Aorta (tissue), 5 donors: ENCODE results near the gene GNG8. TPM values are rescaled to one million over a fixed set of nuclear protein-coding genes. Genes with fewer than 3 reads are reported as not detected.
A peak's percentile ranks its signal among the peaks of the same experiment; 100 is the strongest.

Experiments used
- ATAC-seq: fragments of 200-7000 bp; cut with Tn5 transposase; one replicate; pipeline ENCODE4 v1.9.1; 2022; ENCODE audit warnings: moderate library complexity; ENCODE audit not compliant: low FRiP score
- DNase-seq, 2 donors: peaks; one replicate each; pipeline ENCODE4 v3.0.0-alpha.2; 2020
- H3K27ac ChIP-seq, 2 donors: one replicate each; pipeline ENCODE4 v1.5.1; 2013; ENCODE audit warnings: low read length in 2 of 2, mild to moderate bottlenecking in 2 of 2, moderate library complexity in 2 of 2, control low read depth in 1 of 2, inconsistent platforms in 1 of 2, low read depth in 1 of 2
- H3K27me3 ChIP-seq, 2 donors: one replicate each; pipeline ENCODE4 v1.6.1; 2013; ENCODE audit warnings: control low read depth in 1 of 2, low read length in 1 of 2, mild to moderate bottlenecking in 1 of 2, moderate library complexity in 1 of 2; ENCODE audit not compliant: insufficient read depth in 2 of 2, control insufficient read depth in 1 of 2
- H3K36me3 ChIP-seq, 2 donors: one replicate each; pipeline ENCODE4 v1.6.1; 2013; ENCODE audit warnings: control low read depth in 1 of 2, low read length in 1 of 2, mild to moderate bottlenecking in 1 of 2; ENCODE audit not compliant: insufficient read depth in 2 of 2, control insufficient read depth in 1 of 2
- H3K4me1 ChIP-seq, 2 donors: one replicate each; pipeline ENCODE4 v1.6.1; 2013; ENCODE audit warnings: low read length in 2 of 2, control low read depth in 1 of 2, mild to moderate bottlenecking in 1 of 2, moderate library complexity in 1 of 2; ENCODE audit not compliant: insufficient read depth in 2 of 2, control insufficient read depth in 1 of 2
- H3K4me3 ChIP-seq, 2 donors: one replicate each; pipeline ENCODE4 v1.5.1; 2013; ENCODE audit warnings: low read length in 2 of 2, control low read depth in 1 of 2, mild to moderate bottlenecking in 1 of 2
- H3K9me3 ChIP-seq: one replicate; pipeline ENCODE4 v1.6.1; 2013; ENCODE audit warnings: mild to moderate bottlenecking, low read length; ENCODE audit not compliant: control insufficient read depth
- WGBS, 2 donors: extraction: QIAGEN DNeasy Blood & Tissue Kit; methylation state at CpG; one replicate each; pipeline ENCODE4 v1.1.7; 2013; 5-methylcytosine and 5-hydroxymethylcytosine counted together
- intact Hi-C, 2 donors: fragments of 100-400 bp; cut with DNase I; formaldehyde crosslinking; loops; one replicate each; pipeline versions ENCODE4 v1.14.2 to v1.15.0; 2022
- polyA plus RNA-seq, 2 donors: library from polyadenylated mRNA; stranded (reverse); fragments of 200-250 nt; gene quantifications; one replicate each; pipeline ENCODE4 v1.2.3, GENCODE V29; 2013
- total RNA-seq, 2 donors: library from RNA; stranded (reverse); fragmentation: NEBNext Ultra II Directional; extraction: Animal tissue kit (Norgen Biotek cat#: 25700); gene quantifications; one replicate each; pipeline ENCODE4 v1.2.1, GENCODE V29; 2021
- donor health status: healthy with polysubstance abuse.
- donor health status: Bipolar disorder and iron deficiency.
- donor health status: DM: no; HTN: no; CAD: no.
- donor health status: DM: no; HTN: no; CAD: no.
- donor health status: DM: yes; HTN: yes; CAD: no.

Gene GNG8
- total and polyA plus RNA-seq, 4 donors: 3.0 to 4.5 TPM; not detected in 2

DNA sequence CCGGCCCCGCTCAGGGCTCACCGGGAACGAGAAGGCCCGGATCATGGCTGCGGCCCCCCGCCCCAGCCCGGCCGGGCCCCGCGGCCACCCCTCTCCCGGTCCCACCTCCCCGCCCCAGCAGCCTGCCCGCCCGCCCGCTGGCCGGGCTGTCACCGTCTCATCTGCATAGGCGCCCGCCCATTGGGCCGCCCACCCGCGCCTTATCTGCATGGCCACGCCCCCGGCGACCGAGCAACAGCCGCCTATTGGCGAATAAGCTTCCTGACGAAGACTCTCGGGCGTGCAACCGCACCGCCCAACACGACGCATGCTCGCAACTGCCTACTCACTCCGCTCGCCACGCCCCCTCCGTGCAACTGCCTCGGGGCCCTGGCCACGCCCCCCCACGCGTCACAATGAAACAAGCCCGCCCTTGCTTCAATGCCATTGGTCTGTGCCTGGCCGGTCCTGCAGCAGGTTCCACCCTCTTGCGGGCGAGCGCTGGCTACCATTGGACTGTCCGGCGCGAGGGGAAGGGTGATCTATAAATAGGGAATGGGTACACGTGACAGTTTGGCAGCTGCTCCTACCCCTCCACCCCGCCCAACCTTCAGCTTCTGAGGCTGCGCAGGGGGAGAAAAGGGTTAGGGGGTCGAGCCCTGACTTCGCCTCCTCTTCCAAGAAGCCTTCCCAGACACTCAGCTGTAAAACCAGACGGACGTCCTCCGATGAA is 25.2 kb upstream of the GNG8 start, which contains the start of gene DACT3:
DACT3 (minus strand) TSS at position 163 of the 712 bp plus-strand sequence; CDS start at position 45, 118 bp downstream.
- Histone ChIP-seq H3K4me1 (no peaks in the 10 kb centered on the region), H3K4me3 (peak within 1 kb of the TSS; percentile 51 to 75), H3K27me3 (no peaks in the 10 kb centered on the region), H3K9me3 (no peaks in the 10 kb centered on the region), H3K36me3 (no peaks in the 10 kb centered on the region), H3K27ac (peak within 1 kb of the TSS; percentile 34 to 93)
- DNase-seq: peak; percentile 100
- ATAC-seq: peak; percentile 96
- 0 to 1% methylated on average over 46 to 61 of the region's 61 CpGs for WGBS, 2 donors
- intact Hi-C loops: no loop called here

DNA sequence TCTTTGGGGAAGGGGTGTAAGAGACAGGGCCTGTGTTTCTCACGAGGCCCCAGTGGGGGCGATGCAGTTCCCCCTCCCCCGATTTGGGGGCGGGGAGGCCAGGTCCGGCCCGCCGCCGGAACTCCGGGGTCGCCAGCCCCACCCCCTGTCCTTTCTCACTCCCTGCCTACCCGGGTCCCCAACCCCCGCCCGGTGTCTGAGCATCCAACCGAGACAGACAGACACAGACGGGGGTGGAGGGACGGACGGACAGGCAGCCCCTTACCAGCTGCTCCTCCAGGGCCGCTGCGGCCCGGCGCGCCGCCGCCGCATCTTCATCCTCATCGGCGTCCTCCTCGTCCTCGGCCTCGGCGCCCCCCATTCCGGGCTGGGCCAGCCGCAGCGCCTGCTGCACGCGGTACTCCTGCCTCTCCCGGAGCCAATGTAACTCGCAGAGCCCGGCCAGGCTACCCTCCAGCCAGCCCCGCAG is 24.6 kb upstream of the GNG8 start:
- DNase-seq (peak; percentile 70 to 84), ATAC-seq (peak; percentile 1)
- WGBS, 2 donors: 0 to 1% methylated on average over 25 to 40 of the region's 40 CpGs
- intact Hi-C loops: no loop called here
- Histone ChIP-seq H3K27me3 (no peaks in the 10 kb centered on the region), H3K4me1 (no peaks in the 10 kb centered on the region), H3K4me3 (peak overlapping the region; percentile 51 to 75), H3K36me3 (no peaks in the 10 kb centered on the region), H3K9me3 (no peaks in the 10 kb centered on the region), H3K27ac (peak overlapping the region; percentile 34 to 93)

DNA sequence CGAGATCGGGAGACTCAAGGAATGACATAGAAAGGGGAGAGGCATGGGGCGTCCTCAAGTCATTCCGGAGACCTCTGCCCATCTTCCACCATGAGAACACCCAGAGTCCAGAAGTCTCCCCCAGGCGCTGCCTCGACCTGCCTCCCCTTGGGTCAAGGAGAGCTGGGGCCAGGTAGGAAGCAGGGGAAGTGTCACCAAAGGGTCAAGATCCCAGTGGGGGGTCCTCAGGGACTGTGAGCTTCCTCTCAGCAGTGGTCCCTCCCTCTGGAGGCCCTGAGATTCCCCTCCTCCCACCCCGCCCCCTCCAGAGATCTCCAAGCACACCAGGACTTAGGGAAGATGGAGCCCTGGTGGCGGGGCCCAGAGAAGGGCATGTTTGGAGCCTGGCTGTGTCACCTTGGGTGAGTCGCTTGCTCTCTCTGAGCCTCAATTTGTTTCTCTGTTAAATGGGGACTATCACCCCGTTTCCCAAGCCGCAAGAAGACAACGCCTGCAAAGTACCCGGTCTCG is 24.1 kb upstream of the GNG8 start:
- peak overlapping the region; percentile 34 to 93 for H3K27ac ChIP-seq
- H3K9me3 ChIP-seq: no peaks in the 10 kb centered on the region
- H3K36me3 ChIP-seq: no peaks in the 10 kb centered on the region
- 1 to 2% methylated on average over 14 of the region's 14 CpGs for WGBS, 2 donors
- H3K27me3 ChIP-seq: no peaks in the 10 kb centered on the region
- ATAC-seq (peak; percentile 14), DNase-seq (peak; percentile 71 to 84)
- H3K4me1 ChIP-seq: no peaks in the 10 kb centered on the region
- peak overlapping the region; percentile 51 to 75 for H3K4me3 ChIP-seq
- intact Hi-C loops: no loop called here

DNA sequence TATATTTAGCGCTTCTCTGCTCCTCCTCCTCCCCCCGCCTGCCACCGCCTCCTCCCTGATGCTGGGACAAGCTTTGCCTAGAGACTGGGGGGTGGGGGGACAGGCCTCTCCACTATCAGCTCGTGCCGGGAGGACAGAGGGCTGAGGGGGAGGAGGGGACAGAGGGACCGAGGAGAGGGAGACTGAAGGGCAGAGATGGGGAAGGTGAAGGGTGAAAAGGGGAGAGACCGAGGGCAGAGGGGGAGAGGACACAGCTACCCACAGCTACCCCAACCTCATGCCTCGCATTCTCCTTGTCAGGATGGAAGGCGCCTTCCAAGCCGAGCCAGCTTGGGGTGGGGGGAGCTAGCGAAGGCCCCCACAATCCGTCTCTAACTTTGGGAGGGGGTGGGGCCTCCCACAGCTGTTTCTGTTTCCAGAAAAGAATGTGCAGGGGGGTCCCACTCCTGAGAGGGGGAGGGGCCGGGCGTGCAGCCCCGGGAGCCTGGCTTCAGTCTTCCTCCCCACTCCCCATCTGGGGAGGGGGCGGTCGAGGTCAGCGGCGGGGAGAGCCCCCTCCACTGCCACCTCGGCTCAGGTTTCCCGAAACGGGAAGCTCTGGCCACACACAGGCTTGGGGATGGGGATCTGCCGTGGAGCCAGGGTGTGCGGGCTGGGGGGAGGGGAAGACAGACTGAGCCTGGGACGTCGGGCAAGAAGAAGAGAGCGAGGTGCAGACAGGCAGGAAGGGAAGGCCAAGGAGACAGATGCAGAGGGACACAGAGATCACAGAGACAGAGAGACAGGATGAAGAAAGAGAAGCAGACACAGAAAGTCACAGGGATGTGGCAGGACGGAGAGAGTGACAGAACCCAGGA is 23.4 kb upstream of the GNG8 start:
- Histone ChIP-seq H3K4me1 (no peaks in the 10 kb centered on the region), H3K4me3 (peak overlapping the region; percentile 51 to 75), H3K36me3 (no peaks in the 10 kb centered on the region), H3K27me3 (no peaks in the 10 kb centered on the region), H3K9me3 (no peaks in the 10 kb centered on the region), H3K27ac (peak overlapping the region; percentile 59 to 93)
- WGBS, 2 donors: 1% methylated on average over 28 of the region's 28 CpGs
- intact Hi-C loops: no loop called here
- ATAC-seq: no peak
- peak; percentile 72 to 88 for DNase-seq

DNA sequence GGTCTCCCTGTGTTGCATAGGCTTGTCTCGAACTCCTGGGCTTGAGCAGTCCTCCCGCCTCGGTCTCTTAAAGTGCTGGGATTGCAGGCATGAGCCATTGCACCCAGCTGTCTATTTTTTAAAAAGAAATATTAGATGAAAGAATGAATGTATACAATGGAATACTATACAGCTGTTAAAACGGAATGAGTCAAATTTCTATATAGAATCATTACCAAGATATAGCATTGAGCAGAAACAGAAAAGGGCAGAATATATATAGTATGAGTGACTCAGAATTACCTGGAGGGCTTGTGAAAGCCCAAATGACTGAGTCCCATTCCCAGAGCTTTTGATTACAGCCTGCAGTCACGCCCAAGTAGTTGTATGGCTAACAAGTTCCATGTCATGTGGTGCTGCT is 20.5 kb upstream of the GNG8 start:
- Histone ChIP-seq H3K4me1 (peaks cover 0 to 3% of the 10 kb centered on the region in 2 donors), H3K27me3 (no peaks in the 10 kb centered on the region), H3K9me3 (no peaks in the 10 kb centered on the region), H3K27ac (peak overlapping the region in 1 of 2 donors; percentile 14), H3K4me3 (no peak overlapping the region), H3K36me3 (no peaks in the 10 kb centered on the region)
- no peak for DNase-seq
- WGBS, 2 donors: 78 to 81% methylated on average over 5 of the region's 5 CpGs
- no peak for ATAC-seq
- intact Hi-C loops: no loop called here

DNA sequence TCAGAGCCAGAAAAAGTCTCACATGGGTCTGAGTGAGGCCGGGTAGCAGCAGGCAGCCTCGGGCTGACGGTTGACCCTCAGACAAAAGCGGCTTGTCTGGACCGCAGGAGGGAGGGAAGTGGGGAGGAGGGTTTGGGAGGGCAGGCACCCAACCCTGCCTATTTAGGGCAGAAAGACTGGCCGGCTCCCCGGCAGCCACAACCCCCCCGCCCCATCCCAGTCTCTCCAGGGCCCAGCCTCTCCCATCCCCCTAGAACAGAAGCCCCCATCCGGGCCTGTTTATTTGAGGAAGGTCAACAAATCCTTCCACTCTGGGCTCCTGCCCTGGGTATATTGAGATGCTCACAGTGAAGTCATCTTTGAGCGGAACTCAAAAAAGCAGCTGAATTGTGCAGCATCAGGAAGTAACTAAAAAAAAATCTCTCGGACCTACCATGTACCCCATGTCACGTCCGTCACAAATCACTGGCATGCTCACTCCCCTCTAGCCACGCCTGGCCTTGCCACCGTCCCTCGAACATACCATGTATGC is 18.7 kb upstream of the GNG8 start:
- intact Hi-C loops: no loop called here
- 4 to 5% methylated on average over 15 to 16 of the region's 16 CpGs for WGBS, 2 donors
- ATAC-seq: peak; percentile 74
- H3K27ac ChIP-seq: peak overlapping the region; percentile 9 to 88
- H3K4me1 ChIP-seq: peaks cover 0 to 3% of the 10 kb centered on the region in 2 donors
- H3K36me3 ChIP-seq: no peaks in the 10 kb centered on the region
- H3K4me3 ChIP-seq: no peak overlapping the region
- H3K9me3 ChIP-seq: no peaks in the 10 kb centered on the region
- H3K27me3 ChIP-seq: no peaks in the 10 kb centered on the region
- DNase-seq: peak; percentile 69 to 85

DNA sequence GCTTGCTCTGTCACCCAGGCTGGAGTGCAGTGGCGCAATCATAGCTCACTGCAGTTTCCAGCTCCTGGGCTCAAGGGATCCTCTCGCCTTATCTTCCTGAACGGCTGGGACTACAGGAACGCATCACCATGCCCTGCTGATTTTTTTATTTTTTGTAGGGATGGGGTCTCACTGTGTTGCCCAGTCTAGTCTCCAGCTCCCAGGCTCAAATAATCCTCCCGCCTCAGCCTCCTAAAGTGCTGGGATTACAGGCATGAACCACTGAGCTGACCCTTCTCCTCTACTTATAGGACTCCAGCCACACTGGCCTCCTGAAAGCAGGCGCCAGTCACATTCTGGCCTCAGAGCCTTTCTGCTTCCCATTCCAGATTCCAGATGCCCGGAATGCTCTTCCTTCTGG is 14.4 kb upstream of the GNG8 start:
- intact Hi-C loops: no loop called here
- Histone ChIP-seq H3K4me1 (peaks cover 0 to 3% of the 10 kb centered on the region in 2 donors), H3K27me3 (no peaks in the 10 kb centered on the region), H3K4me3 (no peak overlapping the region), H3K9me3 (no peaks in the 10 kb centered on the region), H3K27ac (no peak overlapping the region), H3K36me3 (peaks cover 0 to 3% of the 10 kb centered on the region in 2 donors)
- no peak for DNase-seq
- ATAC-seq: no peak
- 85 to 88% methylated on average over 7 of the region's 7 CpGs for WGBS, 2 donors
